IMR-90 (cell line): ENCODE results near the gene SELENOH.

Experiments
- BHLHE40 ChIP-seq: fragments of 150-350 bp; IDR thresholded peaks from 2 replicates; pipeline ENCODE4 v1.6.1; 2016; ENCODE audit warnings: mild to moderate bottlenecking, low read depth, low read length
- CHD1 ChIP-seq: IDR thresholded peaks from 2 replicates; pipeline ENCODE4 v1.6.1; 2012; ENCODE audit warnings: low read depth, low read length, improper control_type of control experiment
- MAFK ChIP-seq: IDR thresholded peaks from 2 replicates; pipeline ENCODE4 v1.6.1; 2012; ENCODE audit warnings: low read depth, low read length, improper control_type of control experiment
- POLR2A ChIP-seq: IDR thresholded peaks from 2 replicates; pipeline ENCODE4 v1.6.1; 2012; ENCODE audit warnings: mild to moderate bottlenecking, low read depth, low read length
- RAD21 ChIP-seq: IDR thresholded peaks from 2 replicates; pipeline ENCODE4 v1.6.1; 2012; ENCODE audit warnings: low read length, improper control_type of control experiment
- RFX5 ChIP-seq: IDR thresholded peaks from 2 replicates; pipeline ENCODE4 v1.8.0; 2012; ENCODE audit warnings: low read depth, mild to moderate bottlenecking, low read length, moderate library complexity
- SMC3 ChIP-seq: fragments of 150-350 bp; IDR thresholded peaks from 2 replicates; pipeline ENCODE4 v1.6.1; 2016; ENCODE audit warnings: low read depth, mild to moderate bottlenecking, antibody characterized with exemption, low read length, moderate library complexity
- TF ChIP-seq, protein P1 (sequence below): conservative IDR thresholded peaks from 2 replicates; pipeline ENCODE4 v1.5.1; 2012; ENCODE audit warnings: mild to moderate bottlenecking, low read depth, low read length, improper control_type of control experiment
- TF ChIP-seq, protein P2 (sequence below): fragments of 150-350 bp; IDR thresholded peaks from 2 replicates; pipeline ENCODE4 v1.6.1; 2017; ENCODE audit warnings: mild to moderate bottlenecking, antibody characterized with exemption, low read length, low read depth
- TF ChIP-seq, protein P3 (sequence below): fragments of 150-350 bp; IDR thresholded peaks from 2 replicates; pipeline ENCODE4 v1.6.1; 2016; ENCODE audit warnings: low read depth, mild to moderate bottlenecking, low read length, moderate library complexity, borderline replicate concordance

DNA sequence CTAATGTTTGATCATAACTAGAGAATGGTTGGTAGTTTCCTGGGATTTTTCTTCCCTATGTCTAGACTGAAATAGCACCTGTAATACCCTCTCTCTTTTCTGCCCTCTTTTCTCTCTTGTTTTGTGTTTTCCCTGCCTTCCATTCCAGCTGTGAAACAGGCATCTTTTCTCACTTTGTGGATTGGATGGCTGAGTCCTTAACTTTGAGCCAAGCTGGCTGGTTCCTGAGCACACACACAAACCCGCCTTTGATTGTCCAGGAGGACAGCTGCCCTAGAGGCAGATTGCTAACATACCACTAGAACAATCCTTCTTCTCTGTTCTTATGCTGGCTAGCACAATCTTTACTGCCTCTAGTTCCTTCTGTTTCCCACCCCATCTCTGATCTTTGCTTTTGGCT, 38.0 kb downstream of the SELENOH start:
- TF ChIP-seq SMC3 = no peak
- TF ChIP-seq RAD21 = no peak
- no peak for TF ChIP-seq CHD1
- TF ChIP-seq, protein P1, sequence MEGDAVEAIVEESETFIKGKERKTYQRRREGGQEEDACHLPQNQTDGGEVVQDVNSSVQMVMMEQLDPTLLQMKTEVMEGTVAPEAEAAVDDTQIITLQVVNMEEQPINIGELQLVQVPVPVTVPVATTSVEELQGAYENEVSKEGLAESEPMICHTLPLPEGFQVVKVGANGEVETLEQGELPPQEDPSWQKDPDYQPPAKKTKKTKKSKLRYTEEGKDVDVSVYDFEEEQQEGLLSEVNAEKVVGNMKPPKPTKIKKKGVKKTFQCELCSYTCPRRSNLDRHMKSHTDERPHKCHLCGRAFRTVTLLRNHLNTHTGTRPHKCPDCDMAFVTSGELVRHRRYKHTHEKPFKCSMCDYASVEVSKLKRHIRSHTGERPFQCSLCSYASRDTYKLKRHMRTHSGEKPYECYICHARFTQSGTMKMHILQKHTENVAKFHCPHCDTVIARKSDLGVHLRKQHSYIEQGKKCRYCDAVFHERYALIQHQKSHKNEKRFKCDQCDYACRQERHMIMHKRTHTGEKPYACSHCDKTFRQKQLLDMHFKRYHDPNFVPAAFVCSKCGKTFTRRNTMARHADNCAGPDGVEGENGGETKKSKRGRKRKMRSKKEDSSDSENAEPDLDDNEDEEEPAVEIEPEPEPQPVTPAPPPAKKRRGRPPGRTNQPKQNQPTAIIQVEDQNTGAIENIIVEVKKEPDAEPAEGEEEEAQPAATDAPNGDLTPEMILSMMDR = no peak
- no peak for TF ChIP-seq POLR2A
- TF ChIP-seq, protein P2, sequence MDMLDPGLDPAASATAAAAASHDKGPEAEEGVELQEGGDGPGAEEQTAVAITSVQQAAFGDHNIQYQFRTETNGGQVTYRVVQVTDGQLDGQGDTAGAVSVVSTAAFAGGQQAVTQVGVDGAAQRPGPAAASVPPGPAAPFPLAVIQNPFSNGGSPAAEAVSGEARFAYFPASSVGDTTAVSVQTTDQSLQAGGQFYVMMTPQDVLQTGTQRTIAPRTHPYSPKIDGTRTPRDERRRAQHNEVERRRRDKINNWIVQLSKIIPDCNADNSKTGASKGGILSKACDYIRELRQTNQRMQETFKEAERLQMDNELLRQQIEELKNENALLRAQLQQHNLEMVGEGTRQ = no peak
- TF ChIP-seq RFX5 = no peak
- no peak for TF ChIP-seq MAFK
- no peak for TF ChIP-seq BHLHE40
- TF ChIP-seq, protein P3, sequence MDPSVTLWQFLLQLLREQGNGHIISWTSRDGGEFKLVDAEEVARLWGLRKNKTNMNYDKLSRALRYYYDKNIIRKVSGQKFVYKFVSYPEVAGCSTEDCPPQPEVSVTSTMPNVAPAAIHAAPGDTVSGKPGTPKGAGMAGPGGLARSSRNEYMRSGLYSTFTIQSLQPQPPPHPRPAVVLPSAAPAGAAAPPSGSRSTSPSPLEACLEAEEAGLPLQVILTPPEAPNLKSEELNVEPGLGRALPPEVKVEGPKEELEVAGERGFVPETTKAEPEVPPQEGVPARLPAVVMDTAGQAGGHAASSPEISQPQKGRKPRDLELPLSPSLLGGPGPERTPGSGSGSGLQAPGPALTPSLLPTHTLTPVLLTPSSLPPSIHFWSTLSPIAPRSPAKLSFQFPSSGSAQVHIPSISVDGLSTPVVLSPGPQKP = no peak
